Neutrophil (primary cell): ENCODE results near the gene CSF2.

Source experiments
- H3K27ac ChIP-seq: fragments of 200-600 bp; sonication (generic); 2 replicates; pipeline ENCODE4 v1.5.1; 2016; ENCODE audit warnings: mild to moderate bottlenecking, moderate library complexity
- H3K27me3 ChIP-seq: fragments of 200-600 bp; sonication (generic); 2 replicates; pipeline ENCODE4 v1.6.0; 2016; ENCODE audit warnings: mild to moderate bottlenecking
- H3K36me3 ChIP-seq: fragments of 200-600 bp; sonication (generic); 2 replicates; pipeline ENCODE4 v1.5.1; 2017
- H3K4me1 ChIP-seq, 2 experiments: fragments of 200-600 bp in 1 of 2; sonication (generic) in 1 of 2; 1 replicate in 1 of 2; 2 replicates in 1 of 2; pipeline versions ENCODE4 v1.5.1 to v1.6.1; 2013 to 2016; ENCODE audit warnings: low read depth in 1 of 2, low read length in 1 of 2, mild to moderate bottlenecking in 1 of 2, moderate library complexity in 1 of 2; ENCODE audit not compliant: control insufficient read depth in 1 of 2, insufficient read depth in 1 of 2
- H3K4me3 ChIP-seq, 2 experiments: fragments of 200-600 bp in 1 of 2; sonication (generic) in 1 of 2; 1 replicate in 1 of 2; 2 replicates in 1 of 2; pipeline ENCODE4 v1.5.1; 2013 to 2016; ENCODE audit warnings: low read depth in 1 of 2, low read length in 1 of 2, mild to moderate bottlenecking in 1 of 2, moderate library complexity in 1 of 2
- H3K9me3 ChIP-seq: fragments of 200-600 bp; sonication (generic); 2 replicates; pipeline ENCODE4 v1.5.1; 2016
- TF ChIP-seq, protein P1 (sequence below): fragments of 200-600 bp; sonication (generic); IDR thresholded peaks from 2 replicates; pipeline ENCODE4 v1.5.1; 2016; ENCODE audit warnings: antibody characterized with exemption

Gene CSF2

GRCh38 chr5:132067941-132068808 is 5.4 kb upstream of the CSF2 start:
- TF ChIP-seq, protein P1, sequence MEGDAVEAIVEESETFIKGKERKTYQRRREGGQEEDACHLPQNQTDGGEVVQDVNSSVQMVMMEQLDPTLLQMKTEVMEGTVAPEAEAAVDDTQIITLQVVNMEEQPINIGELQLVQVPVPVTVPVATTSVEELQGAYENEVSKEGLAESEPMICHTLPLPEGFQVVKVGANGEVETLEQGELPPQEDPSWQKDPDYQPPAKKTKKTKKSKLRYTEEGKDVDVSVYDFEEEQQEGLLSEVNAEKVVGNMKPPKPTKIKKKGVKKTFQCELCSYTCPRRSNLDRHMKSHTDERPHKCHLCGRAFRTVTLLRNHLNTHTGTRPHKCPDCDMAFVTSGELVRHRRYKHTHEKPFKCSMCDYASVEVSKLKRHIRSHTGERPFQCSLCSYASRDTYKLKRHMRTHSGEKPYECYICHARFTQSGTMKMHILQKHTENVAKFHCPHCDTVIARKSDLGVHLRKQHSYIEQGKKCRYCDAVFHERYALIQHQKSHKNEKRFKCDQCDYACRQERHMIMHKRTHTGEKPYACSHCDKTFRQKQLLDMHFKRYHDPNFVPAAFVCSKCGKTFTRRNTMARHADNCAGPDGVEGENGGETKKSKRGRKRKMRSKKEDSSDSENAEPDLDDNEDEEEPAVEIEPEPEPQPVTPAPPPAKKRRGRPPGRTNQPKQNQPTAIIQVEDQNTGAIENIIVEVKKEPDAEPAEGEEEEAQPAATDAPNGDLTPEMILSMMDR: no peak
- Histone ChIP-seq H3K27me3 (peaks cover 49% of the 10 kb centered on the region), H3K36me3 (no peaks in the 10 kb centered on the region), H3K27ac (no peak overlapping the region), H3K4me1 (peaks cover 0 to 4% of the 10 kb centered on the region in 2 experiments), H3K4me3 (no peak overlapping the region), H3K9me3 (no peaks in the 10 kb centered on the region)

DNA sequence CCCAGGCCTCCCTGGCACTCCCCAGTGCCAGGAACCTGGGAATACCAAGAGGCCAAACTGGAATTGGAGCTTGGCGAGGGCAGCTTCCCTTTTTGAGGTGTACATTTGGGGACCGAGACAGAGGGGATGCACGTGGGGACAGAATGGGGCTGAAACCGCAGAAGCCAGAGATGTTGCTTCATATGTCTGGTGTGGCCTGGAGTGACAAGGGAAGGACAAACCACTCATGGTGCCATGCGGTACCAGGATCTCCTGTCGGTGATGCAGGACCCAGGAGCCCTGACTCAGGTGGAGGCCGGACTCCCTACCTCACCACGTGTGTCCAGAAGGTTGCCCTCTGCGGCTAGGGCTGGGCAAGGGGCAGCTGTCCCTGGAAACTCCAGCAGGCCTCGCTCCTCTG is 4.0 kb upstream of the CSF2 start:
- Histone ChIP-seq H3K9me3 (no peaks in the 10 kb centered on the region), H3K27me3 (peaks cover 49% of the 10 kb centered on the region), H3K27ac (no peak overlapping the region), H3K36me3 (no peaks in the 10 kb centered on the region), H3K4me3 (no peak overlapping the region), H3K4me1 (peaks cover 0 to 4% of the 10 kb centered on the region in 2 experiments)
- TF ChIP-seq, protein P1: no peak

GRCh38 chr5:132069994-132070393 is 3.6 kb upstream of the CSF2 start:
- peaks cover 0 to 4% of the 10 kb centered on the region in 2 experiments for H3K4me1 ChIP-seq

GRCh38 chr5:132070460-132071337 is 2.9 kb upstream of the CSF2 start:
- Histone ChIP-seq H3K27ac (no peak overlapping the region), H3K27me3 (peaks cover 49% of the 10 kb centered on the region), H3K36me3 (no peaks in the 10 kb centered on the region), H3K4me1 (peaks cover 0 to 4% of the 10 kb centered on the region in 2 experiments), H3K9me3 (no peaks in the 10 kb centered on the region), H3K4me3 (no peak overlapping the region)
- TF ChIP-seq, protein P1: no peak

More at GRCh38 chr5:132069994-132070393, 3.6 kb upstream of the CSF2 start:
- TF ChIP-seq, protein P1: no peak
- Histone ChIP-seq H3K27ac (no peak overlapping the region), H3K4me3 (no peak overlapping the region), H3K27me3 (peaks cover 49% of the 10 kb centered on the region), H3K9me3 (no peaks in the 10 kb centered on the region), H3K36me3 (no peaks in the 10 kb centered on the region)

GRCh38 chr5:132071338-132071707 is 2.3 kb upstream of the CSF2 start:
- no peaks in the 10 kb centered on the region for H3K9me3 ChIP-seq
- H3K27ac ChIP-seq: no peak overlapping the region
- H3K27me3 ChIP-seq: peaks cover 49% of the 10 kb centered on the region
- peaks cover 0 to 4% of the 10 kb centered on the region in 2 experiments for H3K4me1 ChIP-seq
- no peak overlapping the region for H3K4me3 ChIP-seq
- H3K36me3 ChIP-seq: no peaks in the 10 kb centered on the region
- TF ChIP-seq, protein P1: no peak
